T-helper 2 cell treated with Interferon-gamma antibody and Interleukin-4, amounts not matched to agents 5 μg/mL and 100 μg/mL, for 36 hours (primary cell): ENCODE results near the gene AKR1C1.
"Not testable (repeated sequence)": the region's sequence is repeated elsewhere in the genome, so short reads cannot be mapped to it uniquely, and the experiment has no call there.

Experiments used
- DNase-seq: peaks from one replicate; pipeline ENCODE4 v3.0.0; 2021; ENCODE audit warnings: low spot score
- H3K27ac Mint-ChIP-seq: one replicate; pipeline ENCODE4 v1.8.0; 2021; ENCODE audit warnings: mild to moderate bottlenecking, mixed read lengths
- H3K27me3 Mint-ChIP-seq: one replicate; pipeline ENCODE4 v1.8.0; 2021; ENCODE audit warnings: low read depth, mixed read lengths
- H3K36me3 Mint-ChIP-seq: one replicate; pipeline ENCODE4 v1.8.0; 2021; ENCODE audit warnings: low read depth, mixed read lengths
- H3K4me1 Mint-ChIP-seq: one replicate; pipeline ENCODE4 v1.8.0; 2021; ENCODE audit warnings: low read depth, mixed read lengths
- H3K4me3 Mint-ChIP-seq: one replicate; pipeline ENCODE4 v1.8.0; 2022; ENCODE audit warnings: mild to moderate bottlenecking, moderate library complexity, mixed read lengths
- H3K9me3 Mint-ChIP-seq: one replicate; pipeline ENCODE4 v1.8.0; 2021; ENCODE audit warnings: mixed read lengths

AKR1C1 gene

GRCh38 chr10:4963815-4964154 lies 570 bp downstream of the AKR1C1 start:
- not testable (repeated sequence) for H3K27ac Mint-ChIP-seq, H3K27me3 Mint-ChIP-seq, H3K36me3 Mint-ChIP-seq, H3K9me3 Mint-ChIP-seq, H3K4me3 Mint-ChIP-seq, DNase-seq, H3K4me1 Mint-ChIP-seq

GRCh38 chr10:4965763-4966162 lies 2.5 kb downstream of the AKR1C1 start:
- not testable (repeated sequence) for H3K27ac Mint-ChIP-seq, H3K4me3 Mint-ChIP-seq, H3K4me1 Mint-ChIP-seq, H3K9me3 Mint-ChIP-seq, DNase-seq, H3K36me3 Mint-ChIP-seq, H3K27me3 Mint-ChIP-seq

GRCh38 chr10:4967189-4967588 lies 4.0 kb downstream of the AKR1C1 start:
- not testable (repeated sequence) for H3K27ac Mint-ChIP-seq, H3K36me3 Mint-ChIP-seq, H3K27me3 Mint-ChIP-seq

GRCh38 chr10:4969289-4969688 lies 6.1 kb downstream of the AKR1C1 start:
- not testable (repeated sequence) for H3K4me3 Mint-ChIP-seq, H3K27ac Mint-ChIP-seq

More at GRCh38 chr10:4967189-4967588, 4.0 kb downstream of the AKR1C1 start:
- H3K4me1 Mint-ChIP-seq, DNase-seq, H3K4me3 Mint-ChIP-seq, H3K9me3 Mint-ChIP-seq: not testable (repeated sequence)

GRCh38 chr10:4970362-4970761 lies 7.1 kb downstream of the AKR1C1 start:
- not testable (repeated sequence) for H3K27me3 Mint-ChIP-seq, H3K27ac Mint-ChIP-seq, H3K4me1 Mint-ChIP-seq, DNase-seq, H3K36me3 Mint-ChIP-seq, H3K9me3 Mint-ChIP-seq, H3K4me3 Mint-ChIP-seq

More at GRCh38 chr10:4969289-4969688, 6.1 kb downstream of the AKR1C1 start:
- not testable (repeated sequence) for H3K36me3 Mint-ChIP-seq, DNase-seq, H3K27me3 Mint-ChIP-seq, H3K4me1 Mint-ChIP-seq, H3K9me3 Mint-ChIP-seq

- H3K9me3 Mint-ChIP-seq, H3K27me3 Mint-ChIP-seq, H3K36me3 Mint-ChIP-seq, H3K4me1 Mint-ChIP-seq, DNase-seq, H3K27ac Mint-ChIP-seq, H3K4me3 Mint-ChIP-seq: not testable (repeated sequence)
Measured at GRCh38 chr10:4972369-4973142, 9.3 kb downstream of the AKR1C1 start.

- H3K4me1 Mint-ChIP-seq, H3K27me3 Mint-ChIP-seq, DNase-seq, H3K9me3 Mint-ChIP-seq, H3K4me3 Mint-ChIP-seq, H3K27ac Mint-ChIP-seq, H3K36me3 Mint-ChIP-seq: not testable (repeated sequence)
Measured at GRCh38 chr10:4973294-4973693, 10.1 kb downstream of the AKR1C1 start.

- H3K27me3 Mint-ChIP-seq, H3K36me3 Mint-ChIP-seq, H3K9me3 Mint-ChIP-seq, DNase-seq, H3K27ac Mint-ChIP-seq, H3K4me3 Mint-ChIP-seq, H3K4me1 Mint-ChIP-seq: not testable (repeated sequence)
Measured at GRCh38 chr10:4974400-4974799, 11.2 kb downstream of the AKR1C1 start.

GRCh38 chr10:4977025-4977424 lies 13.8 kb downstream of the AKR1C1 start:
- Mint-ChIP-seq H3K4me3 (no peak overlapping the region), H3K27me3 (no peaks in the 10 kb centered on the region), H3K36me3 (no peaks in the 10 kb centered on the region), H3K27ac (no peak overlapping the region), H3K9me3 (no peaks in the 10 kb centered on the region), H3K4me1 (no peaks in the 10 kb centered on the region)
- DNase-seq = no peak

GRCh38 chr10:4978870-4979269 lies 15.7 kb downstream of the AKR1C1 start:
- H3K36me3 Mint-ChIP-seq = no peaks in the 10 kb centered on the region
- DNase-seq = no peak
- no peak overlapping the region for H3K27ac Mint-ChIP-seq
- H3K27me3 Mint-ChIP-seq = no peaks in the 10 kb centered on the region
- no peaks in the 10 kb centered on the region for H3K9me3 Mint-ChIP-seq
- no peak overlapping the region for H3K4me3 Mint-ChIP-seq
- peaks cover 1% of the 10 kb centered on the region for H3K4me1 Mint-ChIP-seq

GRCh38 chr10:4980793-4981192 lies 17.6 kb downstream of the AKR1C1 start:
- H3K4me3 Mint-ChIP-seq = no peak overlapping the region
- no peaks in the 10 kb centered on the region for H3K9me3 Mint-ChIP-seq
- no peak for DNase-seq
- no peaks in the 10 kb centered on the region for H3K27me3 Mint-ChIP-seq
- peaks cover 1% of the 10 kb centered on the region for H3K4me1 Mint-ChIP-seq
- H3K36me3 Mint-ChIP-seq = no peaks in the 10 kb centered on the region
- no peak overlapping the region for H3K27ac Mint-ChIP-seq

GRCh38 chr10:4981722-4982471 lies 18.7 kb downstream of the AKR1C1 start:
- Mint-ChIP-seq H3K4me3 (no peak overlapping the region), H3K9me3 (no peaks in the 10 kb centered on the region), H3K27ac (no peak overlapping the region), H3K36me3 (no peaks in the 10 kb centered on the region), H3K27me3 (no peaks in the 10 kb centered on the region), H3K4me1 (peaks cover 1% of the 10 kb centered on the region)
- no peak for DNase-seq

GRCh38 chr10:4982764-4983226 lies 19.6 kb downstream of the AKR1C1 start:
- H3K9me3 Mint-ChIP-seq = no peaks in the 10 kb centered on the region
- H3K4me1 Mint-ChIP-seq = peaks cover 1% of the 10 kb centered on the region
- H3K4me3 Mint-ChIP-seq = no peak overlapping the region
- no peak for DNase-seq
- H3K27ac Mint-ChIP-seq = no peak overlapping the region
- H3K36me3 Mint-ChIP-seq = no peaks in the 10 kb centered on the region
- H3K27me3 Mint-ChIP-seq = no peaks in the 10 kb centered on the region

- Mint-ChIP-seq H3K36me3 (no peaks in the 10 kb centered on the region), H3K27ac (no peak overlapping the region)
Measured at GRCh38 chr10:4983615-4984216, 20.5 kb downstream of the AKR1C1 start.

More at GRCh38 chr10:4983615-4984216, 20.5 kb downstream of the AKR1C1 start:
- DNase-seq = no peak
- Mint-ChIP-seq H3K4me3 (no peak overlapping the region), H3K9me3 (no peaks in the 10 kb centered on the region), H3K27me3 (no peaks in the 10 kb centered on the region), H3K4me1 (peaks cover 1% of the 10 kb centered on the region)
